IMR-90 (cell line): Measurements from ENCODE around the gene BRK1. TPM values are rescaled to one million over a fixed set of nuclear protein-coding genes. Genes with fewer than 3 reads are reported as not detected.

ENCODE experiments used
- ATAC-seq: fragments of 200-7000 bp; cut with Tn5 transposase; 2 replicates; pipeline ENCODE4 v1.9.1; 2020; ENCODE audit warnings: low read depth, mild to moderate bottlenecking, moderate library complexity
- BruUV-seq: library from RNA; stranded (reverse); fragments of 400-500 nt; replicated peaks from 2 replicates; lab custom pipeline; 2021; lab: Mats Ljungman, UMichigan
- CTCF ChIA-PET: fragments of 300-600 bp; formaldehyde crosslinking; extraction: SDS; loops from one replicate; lab custom pipeline; 2021; ENCODE audit warnings: antibody characterized with exemption; lab: Yijun Ruan, JAX
- POLR2A ChIA-PET: fragments of 300-600 bp; sonication (Branson Sonifier 250); formaldehyde crosslinking; loops from one replicate; lab custom pipeline; 2022; ENCODE audit warnings: antibody characterized with exemption; ENCODE audit not compliant: unreplicated experiment; lab: Charles Lee
- DNase-seq: peaks from one replicate; pipeline ENCODE4 v3.0.0; 2013
- H2AFZ ChIP-seq: replicated peaks from 2 replicates; pipeline ENCODE3; 2013; ENCODE audit warnings: low read length, mild to moderate bottlenecking; ENCODE audit not compliant: poor library complexity
- H2AK5ac ChIP-seq: 2 replicates; pipeline ENCODE4 v1.6.1; 2013; ENCODE audit warnings: low read depth, low read length, inconsistent platforms
- H2AK9ac ChIP-seq: replicated peaks from 2 replicates; pipeline ENCODE3; 2013; ENCODE audit warnings: mild to moderate bottlenecking, low read depth, low read length, moderate library complexity; ENCODE audit not compliant: poor library complexity
- H2BK120ac ChIP-seq: 2 replicates; pipeline ENCODE4 v1.6.1; 2013; ENCODE audit warnings: low read depth, low read length, inconsistent platforms
- H2BK15ac ChIP-seq: 3 replicates; pipeline ENCODE4 v1.6.1; 2013; ENCODE audit warnings: low read depth, low read length, inconsistent platforms
- H2BK20ac ChIP-seq: 2 replicates; pipeline ENCODE4 v1.6.1; 2013; ENCODE audit warnings: low read depth, mild to moderate bottlenecking, inconsistent platforms, low read length, moderate library complexity
- H2BK5ac ChIP-seq: 2 replicates; pipeline ENCODE4 v1.6.1; 2013; ENCODE audit warnings: mild to moderate bottlenecking, low read depth, low read length, inconsistent platforms; ENCODE audit not compliant: poor library complexity, severe bottlenecking
- H3K14ac ChIP-seq: replicated peaks from 2 replicates; pipeline ENCODE4 v1.6.1; 2013; ENCODE audit warnings: low read depth, low read length, inconsistent platforms
- H3K18ac ChIP-seq: 2 replicates; pipeline ENCODE4 v1.6.1; 2013; ENCODE audit warnings: low read depth, low read length, control low read depth
- H3K23ac ChIP-seq: 2 replicates; pipeline ENCODE4 v1.6.1; 2013; ENCODE audit warnings: low read depth, low read length, inconsistent platforms
- H3K27ac ChIP-seq: 2 replicates; pipeline ENCODE4 v1.5.1; 2013; ENCODE audit warnings: mild to moderate bottlenecking, control low read depth, low read length; ENCODE audit not compliant: insufficient read depth
- H3K27me3 ChIP-seq: 2 replicates; pipeline ENCODE4 v1.6.1; 2013; ENCODE audit warnings: low read length; ENCODE audit not compliant: control insufficient read depth, insufficient read depth
- H3K36me3 ChIP-seq: 2 replicates; pipeline ENCODE4 v1.6.1; 2013; ENCODE audit warnings: low read length, mixed read lengths; ENCODE audit not compliant: control insufficient read depth, insufficient read depth
- H3K4ac ChIP-seq: 2 replicates; pipeline ENCODE4 v1.6.1; 2013; ENCODE audit warnings: low read depth, low read length, inconsistent platforms
- H3K4me1 ChIP-seq: 2 replicates; pipeline ENCODE4 v1.6.1; 2013; ENCODE audit warnings: low read length, mixed read lengths; ENCODE audit not compliant: control insufficient read depth, insufficient read depth
- H3K4me2 ChIP-seq: 2 replicates; pipeline ENCODE4 v1.6.1; 2013; ENCODE audit warnings: low read depth, mild to moderate bottlenecking, control low read depth, low read length, moderate library complexity
- H3K4me3 ChIP-seq: 2 replicates; pipeline ENCODE4 v1.5.1; 2013; ENCODE audit warnings: low read depth, mild to moderate bottlenecking, control low read depth, low read length, moderate library complexity; ENCODE audit not compliant: insufficient read depth
- H3K56ac ChIP-seq: 2 replicates; pipeline ENCODE4 v1.6.1; 2013; ENCODE audit warnings: low read length, inconsistent platforms; ENCODE audit not compliant: insufficient read depth; ENCODE audit errors: extremely low read depth
- H3K79me1 ChIP-seq, 2 experiments: 2 replicates each; pipeline ENCODE4 v1.6.1; 2013; ENCODE audit warnings: low read length in 2 of 2, inconsistent platforms in 1 of 2, low read depth in 1 of 2
- H3K9ac ChIP-seq: 2 replicates; pipeline ENCODE4 v1.6.1; 2013; ENCODE audit warnings: low read depth, low read length, control low read depth
- H3K9me1 ChIP-seq: 2 replicates; pipeline ENCODE4 v1.6.1; 2013; ENCODE audit warnings: low read length, inconsistent platforms; ENCODE audit not compliant: insufficient read depth
- H3K9me3 ChIP-seq: 2 replicates; pipeline ENCODE4 v1.6.1; 2013; ENCODE audit warnings: low read length; ENCODE audit not compliant: control insufficient read depth, insufficient read depth
- H4K20me1 ChIP-seq: 2 replicates; pipeline ENCODE4 v1.6.1; 2013; ENCODE audit warnings: low read length, inconsistent platforms; ENCODE audit not compliant: insufficient read depth
- H4K5ac ChIP-seq: 2 replicates; pipeline ENCODE4 v1.6.1; 2013; ENCODE audit warnings: mild to moderate bottlenecking, low read depth, low read length, control low read depth
- H4K8ac ChIP-seq, 2 experiments: 2 replicates each; pipeline ENCODE4 v1.6.1; 2013; ENCODE audit warnings: low read depth in 2 of 2, low read length in 2 of 2, control low read depth in 1 of 2, inconsistent platforms in 1 of 2
- H4K91ac ChIP-seq: 2 replicates; pipeline ENCODE4 v1.6.1; 2013; ENCODE audit warnings: low read depth, low read length, inconsistent platforms; ENCODE audit not compliant: insufficient read depth
- BHLHE40 ChIP-seq: fragments of 150-350 bp; IDR thresholded peaks from 2 replicates; pipeline ENCODE4 v1.6.1; 2016; ENCODE audit warnings: mild to moderate bottlenecking, low read depth, low read length
- CEBPB ChIP-seq: IDR thresholded peaks from 2 replicates; pipeline ENCODE4 v1.6.1; 2012; ENCODE audit warnings: low read depth, low read length, improper control_type of control experiment
- CHD1 ChIP-seq: IDR thresholded peaks from 2 replicates; pipeline ENCODE4 v1.6.1; 2012; ENCODE audit warnings: low read depth, low read length, improper control_type of control experiment
- FOS ChIP-seq: fragments of 150-350 bp; IDR thresholded peaks from 2 replicates; pipeline ENCODE4 v1.6.1; 2016; ENCODE audit warnings: low read depth, low read length
- MAFK ChIP-seq: IDR thresholded peaks from 2 replicates; pipeline ENCODE4 v1.6.1; 2012; ENCODE audit warnings: low read depth, low read length, improper control_type of control experiment
- MAZ ChIP-seq: IDR thresholded peaks from 2 replicates; pipeline ENCODE4 v1.6.1; 2012; ENCODE audit warnings: low read depth, mild to moderate bottlenecking, low read length, improper control_type of control experiment, moderate library complexity, borderline replicate concordance
- MXI1 ChIP-seq: IDR thresholded peaks from 2 replicates; pipeline ENCODE4 v1.6.1; 2012; ENCODE audit warnings: low read depth, mild to moderate bottlenecking, low read length, moderate library complexity, borderline replicate concordance
- RAD21 ChIP-seq: IDR thresholded peaks from 2 replicates; pipeline ENCODE4 v1.6.1; 2012; ENCODE audit warnings: low read length, improper control_type of control experiment
- RCOR1 ChIP-seq: IDR thresholded peaks from 2 replicates; pipeline ENCODE4 v1.6.1; 2012; ENCODE audit warnings: mild to moderate bottlenecking, low read length, improper control_type of control experiment; ENCODE audit not compliant: insufficient replicate concordance
- WGBS, 2 experiments: methylation state at CpG; one replicate each; pipeline versions ENCODE4 v1.1.5 to v1.1.7; 2013; ENCODE audit warnings: missing lambda C conversion rate in 2 of 2; ENCODE audit not compliant: insufficient read length in 1 of 2; ENCODE audit errors: extremely low coverage in 2 of 2; 5-methylcytosine and 5-hydroxymethylcytosine counted together
- dilution Hi-C: fragments of 300-500 bp; cut with HindIII; formaldehyde crosslinking; loops from one replicate; pipeline ENCODE4 v1.14.3; 2018; ENCODE audit warnings: low sequenced_read_pairs; ENCODE audit not compliant: unreplicated experiment
- in situ Hi-C: fragments of 300-500 bp; cut with MboI; formaldehyde crosslinking; loops from 3 replicates; pipeline ENCODE4 v1.14.3; 2019; ENCODE audit warnings: low sequenced_read_pairs, inconsistent platforms, mixed read lengths
- intact Hi-C: fragments of 100-400 bp; cut with micrococcal nuclease; formaldehyde crosslinking; loops from 2 replicates; pipeline ENCODE4 v1.10.0; 2022
- polyA plus RNA-seq, 3 experiments: library from polyadenylated mRNA; depleted of rRNA; stranded (reverse); fragments of >200 nt; gene quantifications; 2 replicates each; pipeline ENCODE4 v1.2.3, GENCODE V29; 2012; ENCODE audit warnings: low replicate concordance in 1 of 3
- total RNA-seq: library from RNA; depleted of rRNA; stranded (reverse); fragments of >200 nt; gene quantifications from 2 replicates; pipeline ENCODE4 v1.2.3, GENCODE V29; 2012
- TF ChIP-seq, protein P1 (sequence below): conservative IDR thresholded peaks from 2 replicates; pipeline ENCODE4 v1.5.1; 2012; ENCODE audit warnings: mild to moderate bottlenecking, low read depth, low read length, improper control_type of control experiment
- TF ChIP-seq, protein P2 (sequence below): fragments of 150-350 bp; IDR thresholded peaks from 2 replicates; pipeline ENCODE4 v1.6.1; 2016; ENCODE audit warnings: low read depth, mild to moderate bottlenecking, low read length, moderate library complexity, borderline replicate concordance

Gene BRK1
- total and polyA plus RNA-seq, 2 of the 4 experiments (the other 2 are of a cell fraction): 81.4 to 235 TPM

DNA sequence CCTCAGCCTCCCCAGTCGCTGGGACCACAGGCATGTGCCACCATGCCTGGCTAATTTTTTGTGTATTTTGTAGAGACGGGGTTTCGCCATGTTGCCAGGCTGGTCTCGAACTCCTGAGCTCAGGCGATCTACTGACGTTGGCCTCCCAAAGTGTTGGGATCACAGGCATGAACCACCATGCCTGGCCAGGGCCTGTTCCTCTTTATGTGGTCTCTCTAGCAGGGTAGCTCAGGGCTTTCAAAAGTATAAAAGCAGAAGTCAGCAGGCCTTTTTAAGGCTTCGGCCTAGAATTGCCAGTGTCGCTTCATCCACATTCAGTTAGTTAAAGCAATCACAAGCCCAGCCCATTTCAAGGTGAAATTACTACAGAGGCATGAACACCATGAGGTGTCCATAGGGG lies 33.8 kb downstream of the BRK1 start:
- H3K9ac ChIP-seq: no peak overlapping the region
- no peak overlapping the region for H2BK5ac ChIP-seq
- H3K4ac ChIP-seq: no peak overlapping the region
- H4K8ac ChIP-seq: no peak overlapping the region
- no peak for TF ChIP-seq MXI1
- no peak for TF ChIP-seq CHD1
- no peak for TF ChIP-seq MAZ
- no peak for TF ChIP-seq FOS
- TF ChIP-seq, protein P1, sequence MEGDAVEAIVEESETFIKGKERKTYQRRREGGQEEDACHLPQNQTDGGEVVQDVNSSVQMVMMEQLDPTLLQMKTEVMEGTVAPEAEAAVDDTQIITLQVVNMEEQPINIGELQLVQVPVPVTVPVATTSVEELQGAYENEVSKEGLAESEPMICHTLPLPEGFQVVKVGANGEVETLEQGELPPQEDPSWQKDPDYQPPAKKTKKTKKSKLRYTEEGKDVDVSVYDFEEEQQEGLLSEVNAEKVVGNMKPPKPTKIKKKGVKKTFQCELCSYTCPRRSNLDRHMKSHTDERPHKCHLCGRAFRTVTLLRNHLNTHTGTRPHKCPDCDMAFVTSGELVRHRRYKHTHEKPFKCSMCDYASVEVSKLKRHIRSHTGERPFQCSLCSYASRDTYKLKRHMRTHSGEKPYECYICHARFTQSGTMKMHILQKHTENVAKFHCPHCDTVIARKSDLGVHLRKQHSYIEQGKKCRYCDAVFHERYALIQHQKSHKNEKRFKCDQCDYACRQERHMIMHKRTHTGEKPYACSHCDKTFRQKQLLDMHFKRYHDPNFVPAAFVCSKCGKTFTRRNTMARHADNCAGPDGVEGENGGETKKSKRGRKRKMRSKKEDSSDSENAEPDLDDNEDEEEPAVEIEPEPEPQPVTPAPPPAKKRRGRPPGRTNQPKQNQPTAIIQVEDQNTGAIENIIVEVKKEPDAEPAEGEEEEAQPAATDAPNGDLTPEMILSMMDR: no peak
- no peak for TF ChIP-seq CEBPB
- TF ChIP-seq BHLHE40: no peak
- no peak for TF ChIP-seq RAD21
- TF ChIP-seq RCOR1: no peak
- no peak for TF ChIP-seq MAFK
- TF ChIP-seq, protein P2, sequence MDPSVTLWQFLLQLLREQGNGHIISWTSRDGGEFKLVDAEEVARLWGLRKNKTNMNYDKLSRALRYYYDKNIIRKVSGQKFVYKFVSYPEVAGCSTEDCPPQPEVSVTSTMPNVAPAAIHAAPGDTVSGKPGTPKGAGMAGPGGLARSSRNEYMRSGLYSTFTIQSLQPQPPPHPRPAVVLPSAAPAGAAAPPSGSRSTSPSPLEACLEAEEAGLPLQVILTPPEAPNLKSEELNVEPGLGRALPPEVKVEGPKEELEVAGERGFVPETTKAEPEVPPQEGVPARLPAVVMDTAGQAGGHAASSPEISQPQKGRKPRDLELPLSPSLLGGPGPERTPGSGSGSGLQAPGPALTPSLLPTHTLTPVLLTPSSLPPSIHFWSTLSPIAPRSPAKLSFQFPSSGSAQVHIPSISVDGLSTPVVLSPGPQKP: no peak
- CTCF ChIA-PET: no interaction called here
- H3K4me3 ChIP-seq: no peak overlapping the region
- no peak overlapping the region for H2AK5ac ChIP-seq
- H4K91ac ChIP-seq: no peak overlapping the region
- no peak overlapping the region for H3K4me2 ChIP-seq
- no peak overlapping the region for H3K27ac ChIP-seq
- H2BK120ac ChIP-seq: no peak overlapping the region
- H3K36me3 ChIP-seq: peaks cover 42% of the 10 kb centered on the region
- POLR2A ChIA-PET: no interaction called here
- in situ Hi-C loops: no loop called here
- no TSS peak for BruUV-seq
- H3K9me1 ChIP-seq: no peaks in the 10 kb centered on the region
- no peaks in the 10 kb centered on the region for H3K27me3 ChIP-seq
- no peak for ATAC-seq
- no peak overlapping the region for H3K14ac ChIP-seq
- no peak overlapping the region for H4K5ac ChIP-seq
- no peaks in the 10 kb centered on the region for H3K4me1 ChIP-seq
- no peak overlapping the region for H3K18ac ChIP-seq
- no peak overlapping the region for H3K56ac ChIP-seq
- H2BK20ac ChIP-seq: no peak overlapping the region
- no peak overlapping the region for H2BK15ac ChIP-seq
- 94% methylated on average over 5 of the region's 8 CpGs; no CpG with 5 or more reads in 1 of the 2 experiments for WGBS, 2 experiments
- H3K23ac ChIP-seq: no peak overlapping the region
- no peak for DNase-seq
- peaks cover 22% of the 10 kb centered on the region for H4K20me1 ChIP-seq
- intact Hi-C loops: loop anchor here (10.0 kb wide), 1 partner anchor 164 kb away; the partner anchor contains the start of gene EMC3
- dilution Hi-C loops: no loop called here
- no peaks in the 10 kb centered on the region for H3K9me3 ChIP-seq
- H3K79me1 ChIP-seq: peaks cover 15 to 34% of the 10 kb centered on the region in 2 experiments; a peak in 3 of 4 replicates
- H2AK9ac ChIP-seq: no peak overlapping the region
- H2AFZ ChIP-seq: no peak overlapping the region
